HEK293T (cell line): ENCODE results near the gene VEZF1.

Experiments
- CTCF ChIA-PET: fragments of 350-600 bp; formaldehyde crosslinking; extraction: SDS; loops from one replicate; lab custom pipeline; 2021; ENCODE audit warnings: antibody characterized with exemption, inconsistent platforms; lab: Yijun Ruan, JAX
- POLR2A ChIA-PET: fragments of 350-600 bp; formaldehyde crosslinking; extraction: SDS; loops from one replicate; lab custom pipeline; 2020; ENCODE audit warnings: antibody characterized with exemption, inconsistent platforms; lab: Yijun Ruan, JAX
- DNase-seq: peaks from one replicate; pipeline ENCODE4 v3.0.0; 2012; ENCODE audit warnings: mixed read lengths; ENCODE audit errors: extremely low spot score
- ARNT ChIP-seq: fragments of 450-650 bp; IDR thresholded peaks from 2 replicates; pipeline ENCODE4 v1.6.1; 2017; ENCODE audit warnings: mild to moderate bottlenecking
- BHLHE40 ChIP-seq: fragments of 450-650 bp; IDR thresholded peaks from 2 replicates; pipeline ENCODE4 v1.6.1; 2016; ENCODE audit warnings: mild to moderate bottlenecking, moderate library complexity, borderline replicate concordance
- CTBP1 ChIP-seq: fragments of 450-650 bp; IDR thresholded peaks from 2 replicates; pipeline ENCODE4 v1.6.1; 2016; ENCODE audit warnings: borderline replicate concordance
- ELF4 ChIP-seq: fragments of 450-650 bp; IDR thresholded peaks from 2 replicates; pipeline ENCODE4 v1.6.1; 2017; ENCODE audit warnings: antibody characterized with exemption
- FOXA1 ChIP-seq: fragments of 450-650 bp; IDR thresholded peaks from 2 replicates; pipeline ENCODE4 v1.6.1; 2016; ENCODE audit warnings: mild to moderate bottlenecking
- FOXK2 ChIP-seq: fragments of 450-650 bp; IDR thresholded peaks from 2 replicates; pipeline ENCODE4 v1.6.1; 2016; ENCODE audit warnings: mild to moderate bottlenecking
- FOXM1 ChIP-seq: fragments of 450-650 bp; IDR thresholded peaks from 2 replicates; pipeline ENCODE4 v1.6.1; 2017; ENCODE audit warnings: mild to moderate bottlenecking, borderline replicate concordance
- HDGF ChIP-seq: fragments of 450-650 bp; IDR thresholded peaks from 2 replicates; pipeline ENCODE4 v1.6.1; 2017; ENCODE audit warnings: antibody characterized with exemption, borderline replicate concordance
- L3MBTL2 ChIP-seq: fragments of 450-650 bp; conservative IDR thresholded peaks from 2 replicates; pipeline ENCODE4 v1.6.1; 2016; ENCODE audit warnings: mild to moderate bottlenecking
- LEF1 ChIP-seq: fragments of 450-650 bp; IDR thresholded peaks from 2 replicates; pipeline ENCODE4 v1.6.1; 2017; ENCODE audit warnings: mild to moderate bottlenecking, borderline replicate concordance
- NFRKB ChIP-seq: fragments of 450-650 bp; IDR thresholded peaks from 2 replicates; pipeline ENCODE4 v1.6.1; 2016; ENCODE audit warnings: mild to moderate bottlenecking, moderate library complexity
- SP1 ChIP-seq: fragments of 450-650 bp; IDR thresholded peaks from 2 replicates; pipeline ENCODE4 v1.6.1; 2017
- SUZ12 ChIP-seq: fragments of 450-650 bp; IDR thresholded peaks from 2 replicates; pipeline ENCODE4 v1.6.1; 2016; ENCODE audit warnings: mild to moderate bottlenecking
- TARDBP ChIP-seq: fragments of 450-650 bp; IDR thresholded peaks from 2 replicates; pipeline ENCODE4 v1.6.1; 2016
- ZNF384 ChIP-seq: fragments of 450-650 bp; IDR thresholded peaks from 2 replicates; pipeline ENCODE4 v1.6.1; 2016
- TF ChIP-seq, protein P1 (sequence below): fragments of 450-650 bp; IDR thresholded peaks from 2 replicates; pipeline ENCODE4 v1.6.1; 2016

The VEZF1 gene

DNA sequence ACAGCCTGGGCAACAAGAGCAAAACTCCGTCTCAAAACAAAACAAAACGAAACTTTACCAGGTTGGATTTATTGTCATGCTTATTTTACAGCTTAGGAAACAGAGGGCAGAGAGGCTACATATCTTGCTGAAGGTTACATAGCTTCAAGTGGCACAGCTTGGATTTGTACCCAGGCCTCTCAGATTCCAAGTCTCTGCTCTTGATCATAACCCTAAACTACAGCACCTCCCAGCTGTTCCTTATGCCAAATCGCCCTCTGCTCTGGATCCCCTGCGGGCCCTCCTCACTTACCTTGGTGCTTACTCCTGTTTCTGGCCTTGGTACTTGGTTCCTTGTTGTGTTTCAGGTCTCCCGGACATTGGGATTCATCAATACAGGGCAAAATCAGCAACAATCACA lies 21.2 kb downstream of the VEZF1 start:
- no peak for DNase-seq
- CTCF ChIA-PET, result interaction anchor here (1.0 kb wide), 1 partner anchor 14 kb away, joined by 3 read pairs; no protein-coding TSS in a partner anchor
- TF ChIP-seq L3MBTL2, result no peak
- TF ChIP-seq LEF1, result no peak
- no peak for TF ChIP-seq ARNT
- TF ChIP-seq, protein P1, sequence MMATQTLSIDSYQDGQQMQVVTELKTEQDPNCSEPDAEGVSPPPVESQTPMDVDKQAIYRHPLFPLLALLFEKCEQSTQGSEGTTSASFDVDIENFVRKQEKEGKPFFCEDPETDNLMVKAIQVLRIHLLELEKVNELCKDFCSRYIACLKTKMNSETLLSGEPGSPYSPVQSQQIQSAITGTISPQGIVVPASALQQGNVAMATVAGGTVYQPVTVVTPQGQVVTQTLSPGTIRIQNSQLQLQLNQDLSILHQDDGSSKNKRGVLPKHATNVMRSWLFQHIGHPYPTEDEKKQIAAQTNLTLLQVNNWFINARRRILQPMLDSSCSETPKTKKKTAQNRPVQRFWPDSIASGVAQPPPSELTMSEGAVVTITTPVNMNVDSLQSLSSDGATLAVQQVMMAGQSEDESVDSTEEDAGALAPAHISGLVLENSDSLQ, result no peak
- TF ChIP-seq FOXM1, result no peak
- no peak for TF ChIP-seq HDGF
- TF ChIP-seq ELF4, result no peak
- TF ChIP-seq SUZ12, result no peak
- no peak for TF ChIP-seq SP1
- TF ChIP-seq ZNF384, result no peak
- TF ChIP-seq NFRKB, result no peak
- no peak for TF ChIP-seq CTBP1
- TF ChIP-seq BHLHE40, result no peak
- TF ChIP-seq FOXA1, result no peak
- TF ChIP-seq FOXK2, result no peak
- TF ChIP-seq TARDBP, result no peak
- POLR2A ChIA-PET, result interaction anchor here (1.1 to 1.8 kb wide), 2 partner anchors 12 to 41 kb away, joined by 3 to 7 read pairs; partner anchors contain the start of gene CUEDC1

DNA sequence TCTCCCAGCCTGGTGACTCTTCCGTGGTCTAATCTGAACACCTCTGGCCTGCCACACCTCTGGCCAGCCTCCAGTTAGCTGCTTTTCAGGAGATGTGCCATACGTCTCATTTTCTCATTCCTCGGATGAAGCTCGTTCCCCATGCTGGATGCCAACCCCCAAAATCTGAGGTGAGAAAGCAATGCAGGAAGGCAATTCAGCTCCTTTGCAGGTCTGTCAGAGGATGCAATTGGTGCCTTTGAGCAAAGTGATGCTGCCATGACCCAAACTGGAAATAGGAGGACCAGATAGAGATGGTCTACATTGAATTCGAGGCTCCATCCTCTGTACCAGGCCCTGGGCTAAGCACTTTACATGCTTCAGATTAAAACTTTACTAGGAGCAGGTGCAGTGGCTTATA lies 21.8 kb downstream of the VEZF1 start:
- ChIA-PET POLR2A (interaction anchor here (1.1 to 1.8 kb wide), 3 partner anchors 10 to 41 kb away, joined by 3 to 7 read pairs (median 3); partner anchors contain the start of gene CUEDC1), CTCF (interaction anchor here (1.0 kb wide), 1 partner anchor 14 kb away, joined by 3 read pairs; no protein-coding TSS in a partner anchor)
- DNase-seq, result no peak
- TF ChIP-seq ZNF384 (no peak), TARDBP (no peak), CTBP1 (no peak), SP1 (no peak), ARNT (no peak)
- TF ChIP-seq, protein P1, result no peak

DNA sequence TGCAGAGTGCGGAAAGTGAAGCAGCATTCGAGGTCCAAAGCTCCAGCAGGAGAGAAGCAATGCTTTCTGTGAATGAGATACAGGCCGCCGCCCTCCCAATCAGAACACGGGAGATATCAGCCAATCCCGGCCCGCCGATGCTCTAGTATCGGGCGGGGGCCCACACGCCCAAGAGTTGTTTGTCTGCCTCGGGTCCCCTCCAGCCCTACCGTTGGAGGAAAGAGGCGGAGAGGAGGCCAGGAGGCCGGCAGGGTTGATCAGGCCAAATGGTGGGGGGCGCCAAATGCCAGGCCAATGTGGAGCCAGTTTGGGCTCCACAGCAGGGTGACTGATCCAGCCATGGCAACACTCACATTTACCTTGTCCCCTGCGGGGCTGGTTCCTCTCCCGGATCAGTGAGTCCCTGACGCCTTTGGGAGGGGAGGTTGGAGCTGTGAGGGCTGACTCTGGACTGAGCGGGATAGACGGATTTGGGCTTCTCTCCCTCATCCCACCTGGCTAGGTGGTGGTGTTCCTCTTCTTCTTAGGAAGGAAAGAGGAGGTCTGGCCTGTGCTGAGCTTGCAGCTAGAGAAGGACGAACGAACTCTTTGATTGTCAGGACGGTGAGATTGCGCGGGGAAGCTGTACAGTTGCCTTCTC lies 22.4 kb downstream of the VEZF1 start:
- POLR2A ChIA-PET, result interaction anchor here (1.1 to 1.8 kb wide), 3 partner anchors 11 to 42 kb away, joined by 3 to 7 read pairs (median 3); partner anchors contain the start of gene CUEDC1
- CTCF ChIA-PET, result interaction anchor here (1.0 kb wide), 1 partner anchor 13 kb away, joined by 3 read pairs; no protein-coding TSS in a partner anchor
- TF ChIP-seq TARDBP (no peak), NFRKB (no peak), FOXA1 (no peak), SP1 (no peak), FOXK2 (no peak), HDGF (no peak), LEF1 (no peak), SUZ12 (no peak), FOXM1 (no peak), ARNT (no peak), L3MBTL2 (no peak)
- no peak for DNase-seq

DNA sequence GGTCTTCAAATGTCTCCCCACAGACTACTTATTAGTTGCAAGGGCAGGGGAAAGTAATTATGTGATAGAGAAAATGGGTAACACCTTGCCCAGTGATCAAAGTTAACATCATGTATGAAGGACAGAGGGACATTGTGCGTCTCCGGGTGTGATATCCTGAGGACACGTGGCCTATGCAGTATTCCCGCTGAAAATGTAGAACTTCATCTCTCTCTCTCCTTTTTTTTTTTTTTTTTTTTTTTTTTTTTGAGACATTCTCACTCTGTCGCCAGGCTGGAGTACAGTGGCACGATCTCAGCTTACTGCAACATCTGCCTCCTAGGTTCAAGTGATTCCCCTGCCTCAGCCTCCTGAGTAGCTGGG lies 24.9 kb downstream of the VEZF1 start:
- no peak for DNase-seq
- CTCF ChIA-PET, result no interaction called here
- TF ChIP-seq L3MBTL2, result peak; percentile 27; the same call in 1 of the 2 replicates
- no peak for TF ChIP-seq BHLHE40
- no peak for TF ChIP-seq FOXA1
- no peak for TF ChIP-seq TARDBP
- no peak for TF ChIP-seq SUZ12
- no peak for TF ChIP-seq ELF4
- no peak for TF ChIP-seq FOXM1
- TF ChIP-seq FOXK2, result no peak
- POLR2A ChIA-PET, result no interaction called here

DNA sequence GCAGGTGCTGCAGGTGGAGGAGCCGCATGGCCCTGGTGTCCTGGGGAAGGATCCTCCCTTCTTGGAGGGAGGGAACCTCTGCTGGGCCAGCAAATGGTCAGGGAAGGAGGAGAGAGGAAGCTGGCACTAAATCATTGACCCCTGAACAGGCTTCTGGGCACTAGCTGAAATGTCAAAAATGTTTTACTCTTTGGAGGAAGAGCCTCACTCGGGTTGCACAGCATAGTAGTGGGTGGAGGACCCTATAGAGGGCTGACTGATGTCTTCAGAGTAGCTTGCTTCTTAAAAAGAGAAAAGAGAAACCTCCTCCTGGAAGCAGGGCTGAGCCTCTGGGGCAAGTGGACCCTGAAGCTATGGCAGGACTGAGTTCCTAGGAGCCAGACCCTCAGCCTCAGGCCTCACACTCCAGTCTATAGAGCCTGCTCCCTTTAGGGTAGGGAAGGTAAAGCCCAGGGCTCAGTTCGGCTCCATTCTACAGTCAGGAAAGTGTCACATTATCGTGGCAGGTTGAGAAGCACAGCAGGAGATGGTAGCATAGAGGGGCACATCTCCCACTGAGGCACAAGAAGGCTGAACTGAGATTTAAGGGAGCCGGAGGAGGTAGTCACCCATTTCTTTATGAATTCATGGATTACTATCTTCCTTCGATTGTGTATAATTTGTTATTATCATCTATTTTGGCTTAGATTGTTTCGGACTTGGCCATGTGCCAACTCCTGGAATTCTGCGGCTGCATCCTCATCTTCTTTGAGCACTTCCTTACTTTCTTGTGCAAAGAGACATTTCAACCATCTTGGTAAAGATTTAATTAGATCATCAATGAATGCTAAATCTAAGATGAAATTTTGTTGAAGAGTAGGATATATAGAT lies 25.5 kb downstream of the VEZF1 start:
- ChIA-PET POLR2A (no interaction called here), CTCF (interaction anchor here (0.6 kb wide), 1 partner anchor 41 kb away, joined by 5 read pairs; no protein-coding TSS in a partner anchor)
- DNase-seq, result no peak
- TF ChIP-seq CTBP1, result no peak
- TF ChIP-seq ARNT, result no peak
- TF ChIP-seq FOXK2, result no peak
- no peak for TF ChIP-seq FOXA1
- no peak for TF ChIP-seq SP1
- no peak for TF ChIP-seq SUZ12
- no peak for TF ChIP-seq LEF1
- TF ChIP-seq L3MBTL2, result no peak
- no peak for TF ChIP-seq HDGF
- TF ChIP-seq NFRKB, result no peak
- TF ChIP-seq TARDBP, result no peak
- no peak for TF ChIP-seq FOXM1
- no peak for TF ChIP-seq ZNF384
- no peak for TF ChIP-seq ELF4
- TF ChIP-seq BHLHE40, result no peak
- TF ChIP-seq, protein P1, result no peak
